ENCODE measurements around the gene CARS1.
"Not testable (repeated sequence)": the region's sequence is repeated elsewhere in the genome, so short reads cannot be mapped to it uniquely, and the experiment has no call there.

CARS1 gene

GRCh38 chr11:3089236-3090061 is 32.2 kb upstream of the CARS1 start:
- no peak for DNase-seq

DNA sequence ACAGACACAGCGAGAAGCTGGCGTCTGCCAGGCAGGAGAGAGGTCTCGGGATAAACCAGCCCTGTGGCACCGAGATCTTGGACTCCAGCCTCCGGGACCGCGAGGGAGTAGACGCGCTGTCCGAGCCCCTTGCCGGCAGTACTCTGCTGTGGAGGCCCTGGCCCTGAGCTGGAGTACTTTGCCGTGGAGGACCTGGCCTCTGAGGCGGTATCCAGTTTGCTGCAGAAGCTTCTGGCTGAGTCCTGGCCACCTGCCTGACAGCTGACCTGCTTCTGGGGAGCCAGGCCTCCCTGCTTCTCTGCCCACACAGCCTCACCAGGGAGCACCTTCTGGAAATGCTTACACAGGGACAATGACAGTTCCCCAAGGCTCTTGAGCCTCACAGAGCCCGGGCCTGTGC is 31.6 kb upstream of the CARS1 start:
- no peak for DNase-seq

GRCh38 chr11:3087821-3088800 is 30.9 kb upstream of the CARS1 start:
- DNase-seq: no peak

- DNase-seq: no peak
These were observed 30.1 kb upstream of the CARS1 start for GRCh38 chr11:3087373-3087772.

- DNase-seq: no peak
These were observed 29.5 kb upstream of the CARS1 start for GRCh38 chr11:3086671-3087150.

DNA sequence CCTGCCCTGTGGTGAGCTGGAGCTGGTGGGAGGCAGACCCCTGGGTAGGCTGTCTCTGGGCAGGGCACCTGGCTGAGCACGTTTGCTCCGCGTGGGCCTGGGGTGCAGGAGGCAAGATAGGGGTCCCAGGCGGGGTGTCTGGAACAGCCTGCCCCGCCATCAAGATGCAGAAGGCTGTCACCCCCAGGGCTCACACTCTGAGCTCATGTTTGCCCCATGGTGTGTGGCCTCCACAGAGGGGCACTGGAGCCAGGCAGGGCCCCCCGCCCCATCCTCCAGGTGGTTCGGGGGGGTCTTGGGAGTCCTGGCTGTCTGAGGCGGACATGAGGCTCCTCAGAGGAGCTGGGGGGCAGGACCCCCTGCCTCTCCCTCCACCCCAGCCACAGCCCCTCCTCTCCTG is 28.9 kb upstream of the CARS1 start:
- DNase-seq: no peak

GRCh38 chr11:3085052-3085451 is 27.8 kb upstream of the CARS1 start:
- DNase-seq: no peak

DNA sequence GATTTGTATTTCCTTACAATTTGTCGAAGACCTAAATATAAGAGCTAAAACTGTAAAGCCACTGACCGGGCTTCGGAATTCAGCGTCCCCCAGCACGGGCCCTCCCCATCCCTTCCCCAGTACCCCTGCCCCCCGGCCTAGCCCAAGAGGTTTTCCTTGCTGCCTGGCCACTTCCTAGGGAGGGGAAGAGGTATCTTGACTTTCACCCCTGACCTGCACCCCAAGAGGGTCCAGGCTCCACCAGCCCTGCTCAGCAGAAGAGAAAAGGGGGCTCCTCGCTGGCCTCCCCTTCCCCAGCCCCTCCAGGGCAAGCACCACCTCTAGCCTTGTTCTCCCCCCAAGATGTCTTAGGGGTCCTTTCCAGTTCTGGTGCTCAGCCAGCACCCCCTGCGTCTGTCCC is 26.1 kb upstream of the CARS1 start:
- DNase-seq: no peak

DNA sequence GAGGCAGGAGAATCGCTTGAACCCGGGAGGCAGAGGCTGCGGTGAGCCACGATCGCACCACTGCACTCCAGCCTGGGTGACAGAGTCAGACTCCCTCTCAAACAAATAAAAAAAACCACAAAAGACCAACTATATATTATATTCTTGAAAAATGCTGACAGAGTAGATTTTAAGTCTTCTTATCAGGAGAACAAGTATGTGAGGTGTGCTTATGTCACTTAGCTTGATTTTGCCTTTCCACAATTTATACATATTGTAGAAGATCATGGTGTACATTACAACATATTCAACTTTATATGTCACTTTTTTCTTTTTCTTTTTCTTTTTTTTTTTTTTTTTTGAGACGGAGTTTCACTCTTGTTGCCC is 24.1 kb upstream of the CARS1 start:
- DNase-seq: no peak

DNA sequence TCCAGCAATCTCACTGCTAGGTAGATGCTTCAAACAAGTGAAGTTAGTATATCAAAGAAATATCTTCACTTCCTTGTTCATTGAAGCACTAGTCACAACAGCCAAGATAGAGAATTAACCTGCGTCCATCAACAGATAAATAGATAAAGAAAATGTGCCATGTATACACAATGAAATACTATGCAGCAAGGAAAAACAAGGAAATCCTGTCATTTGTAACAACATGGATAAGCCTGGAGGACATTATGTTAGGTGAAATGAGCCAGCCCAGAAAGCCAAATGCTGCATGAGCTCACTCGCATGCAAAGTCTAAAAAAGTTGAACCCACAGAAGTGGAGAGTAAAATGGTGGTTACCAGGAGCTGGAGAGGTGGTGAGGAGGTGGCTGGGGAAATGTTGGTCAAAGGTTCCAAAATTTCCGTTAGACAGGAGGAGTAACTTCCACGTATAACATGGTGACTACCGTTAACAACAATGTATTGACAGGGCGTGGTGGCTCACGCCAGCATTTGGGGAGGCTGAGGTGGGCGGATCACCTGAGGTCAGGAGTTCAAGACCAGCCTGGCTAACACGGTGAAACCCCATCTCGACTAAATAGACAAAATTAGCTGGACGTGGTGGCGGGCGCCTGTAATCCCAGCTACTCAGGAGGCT is 23.6 kb upstream of the CARS1 start:
- no peak for DNase-seq

DNA sequence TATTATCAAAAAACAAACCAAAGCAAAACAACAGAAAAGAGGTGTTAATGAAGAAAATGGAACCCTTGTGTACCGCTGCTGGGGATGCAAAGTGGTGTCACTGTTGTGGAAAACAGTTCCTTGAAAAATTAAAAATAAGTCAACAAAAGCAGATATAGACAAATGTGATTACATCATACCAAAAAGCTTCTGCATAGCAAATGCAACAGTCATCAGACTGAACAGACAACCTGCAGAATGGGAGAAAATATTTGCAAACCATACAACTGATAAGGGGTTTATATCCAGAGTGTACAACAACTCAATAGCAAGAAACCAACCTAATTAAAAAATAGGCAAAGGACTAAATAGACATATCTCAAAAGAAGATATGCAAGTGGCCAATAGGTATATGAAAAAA is 22.9 kb upstream of the CARS1 start:
- DNase-seq: no peak

GRCh38 chr11:3077846-3078440 is 20.7 kb upstream of the CARS1 start:
- DNase-seq: no peak

DNA sequence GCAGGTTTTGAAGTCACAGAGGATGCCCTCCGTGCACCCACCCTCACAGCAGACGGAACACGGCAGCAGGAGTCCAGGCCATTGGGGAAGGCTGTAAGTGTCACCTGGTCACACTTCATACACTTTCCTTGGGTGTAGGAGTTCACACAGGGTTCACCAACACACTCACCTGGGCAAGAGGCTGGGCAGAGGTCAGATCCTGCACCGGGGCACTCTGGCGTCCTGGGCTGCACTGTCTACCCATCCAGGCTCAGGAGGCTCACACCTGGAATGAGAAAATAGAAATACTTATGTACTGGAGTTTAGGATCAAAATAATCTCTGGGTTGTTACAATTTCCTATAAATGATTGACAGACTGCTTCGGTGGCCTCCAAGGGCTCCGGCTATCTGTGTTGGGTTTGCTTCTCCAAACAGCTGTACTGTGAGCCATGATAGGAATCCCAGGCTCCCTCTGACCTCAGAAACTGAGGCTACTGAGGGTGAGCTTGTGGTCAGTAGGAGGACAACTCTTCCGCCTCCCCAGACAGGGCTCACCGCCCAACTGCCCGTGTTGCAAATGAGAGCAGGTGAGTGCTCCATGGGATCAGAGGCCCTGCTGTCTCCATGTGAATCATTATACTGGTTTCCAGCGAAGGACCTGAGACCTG is 20.1 kb upstream of the CARS1 start:
- DNase-seq: no peak

DNA sequence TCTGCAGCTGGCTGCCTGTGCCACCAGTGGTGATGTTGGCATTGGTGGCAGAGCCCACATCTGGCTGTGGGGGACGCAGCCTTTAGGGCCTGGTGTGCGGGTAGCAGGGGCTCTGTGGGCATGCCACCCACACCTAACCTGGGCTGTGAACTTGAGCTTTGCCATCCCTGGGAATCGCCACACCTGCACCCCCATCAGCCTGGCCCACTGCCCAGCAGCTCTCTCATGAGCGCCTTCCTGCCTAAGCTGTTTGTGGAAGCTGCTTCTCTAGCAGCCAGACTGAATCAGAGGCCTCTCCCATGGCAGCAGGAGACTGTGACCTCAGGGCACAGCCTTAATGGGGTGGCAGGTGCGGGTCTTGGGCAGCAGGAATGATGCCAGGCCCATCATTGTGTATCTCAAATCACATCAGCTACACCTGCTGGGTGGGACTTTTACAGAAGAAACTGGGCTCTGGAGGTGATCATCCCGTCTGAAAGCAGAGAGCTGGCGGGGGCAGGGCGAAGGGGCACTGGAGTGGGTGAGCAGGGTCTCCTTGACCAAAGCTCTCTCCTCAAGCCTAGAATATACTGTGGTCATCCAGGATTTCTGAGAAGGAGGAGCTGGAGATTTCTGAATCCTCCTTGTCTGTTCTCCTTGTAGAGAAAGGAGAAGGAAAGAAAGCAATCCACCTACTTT is 17.8 kb upstream of the CARS1 start:
- DNase-seq: no peak

GRCh38 chr11:3073029-3073435 is 15.8 kb upstream of the CARS1 start:
- no peak for DNase-seq

- DNase-seq: no peak
These were observed 12.2 kb upstream of the CARS1 start for GRCh38 chr11:3069425-3069824.

GRCh38 chr11:3066308-3066707 is 9.1 kb upstream of the CARS1 start:
- DNase-seq: not testable (repeated sequence)

DNA sequence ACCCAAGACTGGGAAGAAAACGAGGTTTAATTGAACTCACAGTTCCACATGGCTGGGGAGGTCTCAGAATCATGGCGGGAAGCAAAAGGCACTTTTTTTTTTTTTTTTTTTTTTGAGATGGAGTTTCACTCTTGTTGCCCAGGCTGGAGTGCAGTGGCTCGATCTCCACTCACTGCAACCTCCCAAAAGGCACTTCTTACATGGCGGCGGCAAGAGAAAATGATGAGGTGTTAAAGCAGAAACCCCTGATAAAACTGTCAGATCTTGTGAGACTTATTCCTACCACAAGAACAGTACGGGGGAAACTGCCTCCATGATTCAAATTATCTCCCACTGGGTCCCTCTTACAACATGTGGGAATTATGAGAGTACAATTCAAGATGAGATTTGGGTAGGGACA is 7.5 kb upstream of the CARS1 start:
- DNase-seq: not testable (repeated sequence)

GRCh38 chr11:3063876-3064275 is 6.7 kb upstream of the CARS1 start:
- DNase-seq: not testable (repeated sequence)

- DNase-seq: not testable (repeated sequence)
These were observed 6.2 kb upstream of the CARS1 start for GRCh38 chr11:3063432-3063831.

GRCh38 chr11:3060436-3061025 is 3.3 kb upstream of the CARS1 start:
- no peak for DNase-seq
